GM23248 (cell line): ENCODE measurements around the gene SNX4. TPM values are rescaled to one million over a fixed set of nuclear protein-coding genes. Genes with fewer than 3 reads are reported as not detected.

Experiments
- DNase-seq: peaks from one replicate; pipeline ENCODE4 v3.0.0-alpha.2; 2015
- H2AFZ ChIP-seq: fragments of 200-600 bp; sonication (generic); 2 replicates; pipeline ENCODE4 v1.6.1; 2016; ENCODE audit warnings: antibody characterized with exemption
- H3F3A ChIP-seq: fragments of 200-600 bp; sonication (generic); 2 replicates; pipeline ENCODE4 v1.6.1; 2016; ENCODE audit warnings: mild to moderate bottlenecking, antibody characterized with exemption, mixed run types; ENCODE audit not compliant: insufficient read depth
- H3K27ac ChIP-seq: fragments of 200-600 bp; sonication (generic); 2 replicates; pipeline ENCODE4 v1.5.1; 2016; ENCODE audit warnings: mild to moderate bottlenecking
- H3K27me3 ChIP-seq: fragments of 200-600 bp; sonication (generic); replicated peaks from 2 replicates; pipeline ENCODE4 v1.6.1; 2016; ENCODE audit warnings: mild to moderate bottlenecking; ENCODE audit not compliant: insufficient read depth
- H3K36me3 ChIP-seq: fragments of 200-600 bp; sonication (generic); 2 replicates; pipeline ENCODE4 v1.6.1; 2016; ENCODE audit warnings: low read depth, mild to moderate bottlenecking
- H3K4me1 ChIP-seq: fragments of 200-600 bp; sonication (generic); 2 replicates; pipeline ENCODE4 v1.6.1; 2016; ENCODE audit warnings: mild to moderate bottlenecking; ENCODE audit not compliant: insufficient read depth
- H3K4me2 ChIP-seq: fragments of 200-600 bp; sonication (generic); one replicate; pipeline ENCODE4 v1.6.1; 2016; ENCODE audit warnings: mild to moderate bottlenecking; ENCODE audit not compliant: unreplicated experiment
- H3K4me3 ChIP-seq: fragments of 200-600 bp; sonication (generic); 2 replicates; pipeline ENCODE4 v1.5.1; 2016; ENCODE audit warnings: mild to moderate bottlenecking
- H3K79me2 ChIP-seq: fragments of 200-600 bp; sonication (generic); 2 replicates; pipeline ENCODE4 v1.6.1; 2016; ENCODE audit warnings: mild to moderate bottlenecking; ENCODE audit not compliant: insufficient read depth
- H3K9ac ChIP-seq: fragments of 200-600 bp; sonication (generic); 2 replicates; pipeline ENCODE4 v1.6.1; 2016; ENCODE audit warnings: mild to moderate bottlenecking
- H3K9me2 ChIP-seq: fragments of 200-600 bp; sonication (generic); 2 replicates; pipeline ENCODE4 v1.6.1; 2016; ENCODE audit warnings: mixed run types, mild to moderate bottlenecking, moderate library complexity; ENCODE audit not compliant: insufficient read depth
- H3K9me3 ChIP-seq: fragments of 200-600 bp; sonication (generic); one replicate; pipeline ENCODE4 v1.6.1; 2017; ENCODE audit warnings: low read depth
- H4K20me1 ChIP-seq: fragments of 200-600 bp; sonication (generic); 2 replicates; pipeline ENCODE4 v1.6.0; 2016; ENCODE audit not compliant: insufficient read depth
- EZH2 ChIP-seq: fragments of 200-600 bp; sonication (generic); IDR thresholded peaks from 2 replicates; pipeline ENCODE4 v1.6.1; 2018; ENCODE audit warnings: antibody characterized with exemption, mild to moderate bottlenecking; ENCODE audit not compliant: insufficient read depth, poor library complexity, severe bottlenecking
- EZH2phosphoT487 ChIP-seq: fragments of 200-600 bp; sonication (generic); IDR thresholded peaks from 2 replicates; pipeline ENCODE4 v1.6.1; 2018; ENCODE audit warnings: antibody characterized with exemption, moderate library complexity, mild to moderate bottlenecking, low read depth; ENCODE audit not compliant: insufficient read depth
- WGBS, 2 experiments: methylation state at CpG; one replicate each; pipeline ENCODE4 v1.1.6; 2015 to 2017; ENCODE audit warnings: low lambda C conversion rate in 2 of 2, low coverage in 1 of 2; ENCODE audit errors: missing lambda C conversion rate in 2 of 2; 5-methylcytosine and 5-hydroxymethylcytosine counted together
- in situ Hi-C: fragments of 300-500 bp; cut with MboI; formaldehyde crosslinking; loops from 2 replicates; pipeline ENCODE4 v1.15.0; 2020
- polyA plus RNA-seq: library from polyadenylated mRNA; unstranded; fragments of >200 nt; fragmentation: Nextera tagmentation; extraction: Ambion mirVana; gene quantifications from 2 replicates; pipeline ENCODE4 v1.2.1, GENCODE V29; 2016
- total RNA-seq: library from RNA; depleted of rRNA; stranded (reverse); fragments of >200 nt; shearing (Covaris generic); gene quantifications from 2 replicates; pipeline ENCODE4 v1.2.3, GENCODE V29; 2014

The SNX4 gene
- total and polyA plus RNA-seq, 2 experiments from 2014 or later = 27.6 to 28.4 TPM

GRCh38 chr3:125470671-125471070 lies 49.3 kb downstream of the SNX4 start:
- Histone ChIP-seq H3K4me1 (no peaks in the 10 kb centered on the region), H2AFZ (no peak overlapping the region), H3K79me2 (no peaks in the 10 kb centered on the region), H3K27me3 (no peaks in the 10 kb centered on the region), H3K9me2 (no peaks in the 10 kb centered on the region), H3K36me3 (peaks cover 70% of the 10 kb centered on the region), H3K4me3 (no peak overlapping the region), H3K27ac (no peak overlapping the region), H3K4me2 (no peak overlapping the region), H3K9ac (no peak overlapping the region), H3F3A (no peaks in the 10 kb centered on the region), H4K20me1 (no peaks in the 10 kb centered on the region), H3K9me3 (no peaks in the 10 kb centered on the region)
- TF ChIP-seq EZH2 (no peak), EZH2phosphoT487 (no peak)
- DNase-seq = no peak
- in situ Hi-C loops = no loop called here
- WGBS, 2 experiments = 84 to 93% methylated on average over 1 of the region's 1 CpG

DNA sequence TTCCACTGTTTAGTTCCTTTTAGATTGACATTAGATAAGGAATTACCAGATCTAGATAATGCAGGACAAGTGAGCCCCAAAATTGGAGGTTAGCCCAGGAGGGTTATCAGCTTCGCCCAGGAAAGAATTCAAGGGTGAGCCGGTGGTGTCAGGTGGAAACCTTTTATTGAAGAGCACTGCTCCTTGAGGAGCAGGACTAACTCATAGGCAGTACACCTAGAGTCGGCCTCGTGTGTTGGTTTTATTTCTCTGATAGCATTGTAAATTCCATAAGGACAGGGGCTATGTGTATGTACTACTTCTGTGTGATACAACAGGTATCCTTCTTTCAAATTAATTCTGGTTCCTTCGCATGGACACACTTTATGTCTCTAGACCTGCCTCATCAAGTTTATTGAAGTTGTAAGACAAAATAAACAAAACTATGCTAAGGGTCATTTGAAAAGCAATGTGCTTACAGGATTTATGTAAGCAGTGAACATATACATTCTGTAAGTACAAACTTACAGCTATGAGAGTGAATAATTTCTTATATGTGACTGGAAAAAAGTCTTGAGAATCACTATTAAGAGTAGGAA lies 57.2 kb downstream of the SNX4 start:
- no peak overlapping the region for H3K9ac ChIP-seq
- no peak overlapping the region for H2AFZ ChIP-seq
- no peak for TF ChIP-seq EZH2
- no peak for TF ChIP-seq EZH2phosphoT487
- H3K27ac ChIP-seq = no peak overlapping the region
- H3K9me3 ChIP-seq = no peaks in the 10 kb centered on the region
- H3K36me3 ChIP-seq = peaks cover 35% of the 10 kb centered on the region
- no peaks in the 10 kb centered on the region for H3F3A ChIP-seq
- no peaks in the 10 kb centered on the region for H3K9me2 ChIP-seq
- H3K79me2 ChIP-seq = no peaks in the 10 kb centered on the region
- H3K4me1 ChIP-seq = no peaks in the 10 kb centered on the region
- in situ Hi-C loops = no loop called here
- no peak for DNase-seq
- no peaks in the 10 kb centered on the region for H4K20me1 ChIP-seq
- 96% methylated on average over 5 of the region's 5 CpGs for WGBS, 2 experiments
- no peak overlapping the region for H3K4me3 ChIP-seq
- H3K27me3 ChIP-seq = no peaks in the 10 kb centered on the region
- no peak overlapping the region for H3K4me2 ChIP-seq

GRCh38 chr3:125461896-125462295 lies 58.1 kb downstream of the SNX4 start:
- no peaks in the 10 kb centered on the region for H3K9me2 ChIP-seq
- H3K4me3 ChIP-seq = no peak overlapping the region
- WGBS, 2 experiments = 95 to 97% methylated on average over 6 of the region's 6 CpGs
- no peak overlapping the region for H3K4me2 ChIP-seq
- no peaks in the 10 kb centered on the region for H3K27me3 ChIP-seq
- no peak for DNase-seq
- H3K9ac ChIP-seq = no peak overlapping the region
- H3K9me3 ChIP-seq = no peaks in the 10 kb centered on the region
- H3K79me2 ChIP-seq = no peaks in the 10 kb centered on the region
- H3K36me3 ChIP-seq = peaks cover 30% of the 10 kb centered on the region; the same call in 1 of the 2 replicates
- no peaks in the 10 kb centered on the region for H4K20me1 ChIP-seq
- in situ Hi-C loops = no loop called here
- no peak overlapping the region for H3K27ac ChIP-seq
- TF ChIP-seq EZH2phosphoT487 (no peak), EZH2 (no peak)
- no peak overlapping the region for H2AFZ ChIP-seq
- H3K4me1 ChIP-seq = no peaks in the 10 kb centered on the region
- H3F3A ChIP-seq = no peaks in the 10 kb centered on the region

- Histone ChIP-seq H2AFZ (no peak overlapping the region), H3K4me2 (no peak overlapping the region), H4K20me1 (no peaks in the 10 kb centered on the region), H3K27ac (no peak overlapping the region), H3F3A (no peaks in the 10 kb centered on the region), H3K9ac (no peak overlapping the region), H3K36me3 (peaks cover 35% of the 10 kb centered on the region; the same call in 1 of the 2 replicates), H3K79me2 (no peaks in the 10 kb centered on the region), H3K9me2 (no peaks in the 10 kb centered on the region), H3K27me3 (no peaks in the 10 kb centered on the region), H3K4me3 (no peak overlapping the region), H3K9me3 (no peaks in the 10 kb centered on the region), H3K4me1 (no peaks in the 10 kb centered on the region)
- DNase-seq = no peak
- 86 to 87% methylated on average over 3 of the region's 3 CpGs for WGBS, 2 experiments
- TF ChIP-seq EZH2phosphoT487 = no peak
- TF ChIP-seq EZH2 = no peak
- in situ Hi-C loops = no loop called here
Measured at GRCh38 chr3:125460233-125460632, 59.8 kb downstream of the SNX4 start.

- Histone ChIP-seq H3K4me3 (0 out of 2 replicates have a peak overlapping the region, but pooled peaks have one; percentile 2), H3K9me3 (no peaks in the 10 kb centered on the region), H3K36me3 (peaks cover 26% of the 10 kb centered on the region), H3K79me2 (no peaks in the 10 kb centered on the region), H3K27ac (peak overlapping the region; percentile 37), H3K27me3 (no peaks in the 10 kb centered on the region), H3K4me2 (peak overlapping the region; percentile 29), H3K9ac (peak overlapping the region; percentile 1; the same call in 1 of the 2 replicates), H3K4me1 (peaks cover 15% of the 10 kb centered on the region), H4K20me1 (no peaks in the 10 kb centered on the region), H3K9me2 (no peaks in the 10 kb centered on the region), H2AFZ (no peak overlapping the region), H3F3A (peaks cover 41% of the 10 kb centered on the region)
- in situ Hi-C loops = no loop called here
- 0 to 2% methylated on average over 1 of the region's 1 CpG for WGBS, 2 experiments
- DNase-seq = peak; percentile 83
- TF ChIP-seq EZH2 (no peak), EZH2phosphoT487 (no peak)
Measured at GRCh38 chr3:125443923-125444322, 76.1 kb downstream of the SNX4 start.
